HG03066 (cell line): ENCODE results near the gene FCER1A.

Source experiments
- ATAC-seq: cut with Tn5 transposase; IDR thresholded peaks from one replicate; pipeline ENCODE4 v1.9.1; 2021; ENCODE audit warnings: low read depth; ENCODE audit not compliant: unreplicated experiment

Gene FCER1A

DNA sequence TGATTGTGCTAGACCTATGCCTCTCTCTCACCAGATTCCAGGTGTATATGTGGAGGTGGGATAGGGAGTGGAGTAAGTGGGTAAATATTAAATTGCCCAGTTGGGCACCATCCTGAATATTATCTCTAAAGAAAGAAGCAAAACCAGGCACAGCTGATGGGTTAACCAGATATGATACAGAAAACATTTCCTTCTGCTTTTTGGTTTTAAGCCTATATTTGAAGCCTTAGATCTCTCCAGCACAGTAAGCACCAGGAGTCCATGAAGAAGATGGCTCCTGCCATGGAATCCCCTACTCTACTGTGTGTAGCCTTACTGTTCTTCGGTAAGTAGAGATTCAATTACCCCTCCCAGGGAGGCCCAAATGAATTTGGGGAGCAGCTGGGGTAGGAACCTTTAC, at the start of gene FCER1A:
Gene FCER1A (plus strand): TSS at position 242 of the 400 bp plus-strand sequence. CDS start 29 bp downstream, at position 271.
- ATAC-seq = no peak

DNA sequence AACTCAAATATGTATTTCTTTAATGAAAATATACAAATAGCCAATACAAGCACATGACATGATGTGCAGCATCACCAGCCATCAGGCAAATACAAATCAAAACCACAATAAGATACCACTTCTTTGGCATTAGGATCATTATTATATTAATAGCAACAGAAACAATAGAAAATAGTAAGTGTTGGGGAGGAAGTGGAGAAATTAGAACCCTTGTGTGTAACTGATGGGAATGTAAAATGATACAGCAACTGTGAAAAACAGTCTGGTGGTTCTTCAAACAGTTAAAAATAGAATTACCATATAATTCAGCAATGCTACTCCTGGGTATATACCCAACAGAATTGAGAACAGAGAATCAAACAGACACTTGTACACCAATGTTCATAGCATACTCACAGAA, 40.8 kb upstream of the FCER1A start:
- ATAC-seq = no peak

DNA sequence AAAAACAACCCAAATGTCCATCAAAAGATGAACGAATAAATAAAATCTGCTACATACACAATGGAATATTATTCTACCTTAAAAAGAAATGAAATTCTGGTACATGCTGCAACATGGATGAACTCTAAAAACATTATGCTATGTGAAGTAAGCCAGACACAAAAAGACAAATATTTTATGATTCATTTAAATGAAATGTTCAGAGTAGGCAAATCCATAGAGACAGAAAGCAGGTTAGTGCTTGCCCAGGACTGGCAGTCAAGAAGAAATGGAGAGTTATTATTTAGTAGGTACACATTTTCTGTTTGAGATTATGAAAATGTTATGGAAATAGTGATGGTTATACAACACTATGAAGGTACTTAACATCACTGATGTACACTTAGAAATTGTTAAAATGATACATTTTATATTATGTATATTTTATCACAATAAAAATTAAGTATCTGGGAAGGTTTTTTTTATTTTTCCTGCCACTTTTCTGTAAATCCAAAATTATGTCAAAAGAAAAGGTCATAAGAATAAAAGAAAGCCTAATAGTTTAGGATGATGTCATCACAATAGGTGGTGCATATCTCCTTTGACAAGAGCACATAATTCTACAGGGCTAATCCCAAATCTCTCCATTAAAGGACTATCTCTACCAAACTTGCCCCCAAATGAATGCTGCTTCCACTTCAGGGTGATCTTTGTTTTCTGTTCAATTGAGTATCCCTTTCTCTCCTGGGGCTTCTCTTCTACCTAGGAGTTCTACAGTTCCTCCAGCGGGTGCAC, 40.2 kb upstream of the FCER1A start:
- no peak for ATAC-seq

DNA sequence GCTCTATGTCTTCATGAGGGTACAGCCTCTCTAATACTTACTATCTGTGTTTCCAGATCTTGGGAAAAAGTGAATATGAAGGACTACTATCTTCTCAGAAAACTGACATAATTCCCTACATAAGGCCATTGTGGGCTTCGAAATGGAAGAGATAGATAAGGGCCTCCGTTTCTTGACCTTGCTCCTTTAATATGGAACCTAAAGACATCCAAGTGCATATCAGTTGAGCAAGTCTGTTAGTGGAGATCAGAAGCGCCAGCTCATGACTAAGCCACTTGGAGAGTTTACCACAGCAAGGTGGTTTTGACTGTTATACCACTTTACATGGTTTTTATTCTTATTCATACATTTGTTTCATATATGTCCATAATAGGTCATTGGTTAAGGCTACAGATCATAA, 35.3 kb upstream of the FCER1A start:
- ATAC-seq = no peak

DNA sequence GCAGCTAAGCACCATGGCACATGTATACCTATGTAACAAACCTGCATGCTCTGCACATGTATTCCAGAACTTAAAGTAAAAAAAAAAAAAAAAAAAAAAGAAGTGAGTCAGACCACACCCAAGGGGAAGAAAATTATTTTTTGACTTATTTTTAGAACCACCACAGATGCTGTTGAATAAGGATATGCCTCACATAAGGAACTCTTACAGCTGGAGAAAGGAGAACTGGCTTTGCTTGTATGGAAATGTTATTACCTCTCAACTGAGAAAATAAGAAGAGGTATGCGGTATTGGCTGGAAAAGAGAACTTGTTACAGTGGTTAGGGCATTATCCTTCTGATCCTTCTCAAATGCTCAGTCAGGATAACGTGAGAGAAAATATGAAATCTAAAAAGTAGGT, 27.5 kb upstream of the FCER1A start:
- ATAC-seq = no peak

DNA sequence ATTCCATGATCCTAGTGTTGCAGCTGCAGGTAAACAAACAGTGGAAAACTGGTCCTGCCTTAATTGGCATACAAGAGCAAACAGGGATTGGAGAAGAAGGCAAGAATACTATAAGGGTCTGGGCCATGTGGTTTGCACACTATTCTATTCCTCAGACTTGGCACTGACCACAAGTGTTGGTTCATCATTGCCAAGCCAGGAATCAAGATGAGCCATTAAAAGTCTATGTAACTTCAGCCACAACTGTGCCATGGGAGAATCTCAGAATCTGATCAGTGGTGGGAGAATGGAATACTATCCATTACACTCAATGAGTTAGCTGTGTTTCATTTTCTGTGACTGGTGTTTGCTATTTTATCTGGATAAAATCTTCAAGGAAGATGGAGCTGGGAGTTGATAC, 26.2 kb upstream of the FCER1A start:
- ATAC-seq = no peak

DNA sequence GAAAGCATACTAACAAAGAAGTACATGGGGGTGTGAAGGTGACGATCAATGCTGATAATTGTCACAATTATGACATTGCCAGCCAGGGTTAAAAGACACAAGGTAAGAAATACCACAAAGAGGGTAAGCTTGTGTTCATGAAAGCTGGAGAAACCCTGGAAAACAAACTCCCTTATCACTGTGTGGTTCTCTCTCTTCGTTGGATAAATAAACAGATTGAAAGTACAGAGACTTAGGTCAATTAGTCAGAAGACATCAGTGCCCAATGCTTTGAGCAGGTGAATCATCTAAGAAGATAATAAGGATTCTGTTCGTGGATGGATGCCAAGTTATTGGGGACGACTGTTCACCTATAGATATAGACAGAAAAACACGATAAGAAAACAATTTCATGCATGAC, 22.4 kb upstream of the FCER1A start:
- ATAC-seq = no peak

DNA sequence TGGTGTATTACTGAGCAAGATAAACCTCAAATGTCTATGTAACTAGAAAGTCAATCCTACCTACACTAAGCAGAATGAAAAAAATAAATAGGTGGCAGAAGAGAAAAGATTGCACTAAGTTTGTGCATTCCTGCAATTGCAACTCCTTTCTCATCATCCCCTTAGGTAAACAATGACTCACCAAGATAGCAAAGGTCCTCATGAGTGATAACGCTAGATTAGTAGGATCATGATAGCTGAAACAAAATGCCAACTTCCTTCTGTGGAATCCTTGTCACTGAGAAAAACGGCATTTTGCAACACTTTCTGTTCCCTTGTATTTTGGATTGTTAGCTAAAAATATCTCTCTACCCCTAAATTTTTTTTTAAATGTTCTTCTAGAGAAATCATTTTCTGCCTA, 20.0 kb upstream of the FCER1A start:
- ATAC-seq = no peak

DNA sequence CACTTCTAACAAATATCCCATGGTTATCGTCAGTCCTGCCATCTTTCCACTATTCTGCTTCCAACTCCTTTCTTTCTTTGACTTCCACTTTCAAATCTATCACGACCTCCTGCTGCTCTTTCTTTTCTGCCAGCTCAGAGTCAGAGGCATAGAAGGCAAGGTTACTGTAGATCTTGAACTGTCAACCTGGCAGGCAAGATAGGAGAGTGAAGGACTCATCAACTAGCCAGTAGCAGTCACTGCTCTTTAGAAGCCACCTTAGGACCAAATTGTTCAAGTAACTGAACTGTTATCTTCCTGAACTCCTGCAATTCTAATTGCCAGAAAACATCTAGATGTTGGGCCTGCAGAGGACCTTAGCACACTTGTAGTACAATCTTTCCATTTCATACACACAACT, 13.1 kb upstream of the FCER1A start:
- no peak for ATAC-seq

DNA sequence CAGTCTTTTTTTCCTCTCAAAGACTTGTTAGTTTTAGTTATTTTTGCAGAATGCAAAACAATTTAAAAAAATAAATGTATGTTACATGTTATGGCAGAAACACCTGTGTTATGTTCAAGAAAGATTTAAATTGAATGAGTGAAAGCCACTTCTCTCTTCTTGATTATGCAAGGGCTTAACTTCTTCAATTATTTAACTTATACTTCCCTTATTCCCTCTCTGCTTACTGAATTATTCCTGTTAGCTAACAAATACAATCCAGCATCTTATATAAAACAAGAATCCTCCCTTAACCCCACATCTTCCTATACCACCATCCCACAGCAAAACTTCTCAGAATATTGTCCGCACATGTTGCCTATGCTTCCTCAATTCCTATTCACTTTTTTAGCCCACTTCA, 10.7 kb upstream of the FCER1A start:
- no peak for ATAC-seq

DNA sequence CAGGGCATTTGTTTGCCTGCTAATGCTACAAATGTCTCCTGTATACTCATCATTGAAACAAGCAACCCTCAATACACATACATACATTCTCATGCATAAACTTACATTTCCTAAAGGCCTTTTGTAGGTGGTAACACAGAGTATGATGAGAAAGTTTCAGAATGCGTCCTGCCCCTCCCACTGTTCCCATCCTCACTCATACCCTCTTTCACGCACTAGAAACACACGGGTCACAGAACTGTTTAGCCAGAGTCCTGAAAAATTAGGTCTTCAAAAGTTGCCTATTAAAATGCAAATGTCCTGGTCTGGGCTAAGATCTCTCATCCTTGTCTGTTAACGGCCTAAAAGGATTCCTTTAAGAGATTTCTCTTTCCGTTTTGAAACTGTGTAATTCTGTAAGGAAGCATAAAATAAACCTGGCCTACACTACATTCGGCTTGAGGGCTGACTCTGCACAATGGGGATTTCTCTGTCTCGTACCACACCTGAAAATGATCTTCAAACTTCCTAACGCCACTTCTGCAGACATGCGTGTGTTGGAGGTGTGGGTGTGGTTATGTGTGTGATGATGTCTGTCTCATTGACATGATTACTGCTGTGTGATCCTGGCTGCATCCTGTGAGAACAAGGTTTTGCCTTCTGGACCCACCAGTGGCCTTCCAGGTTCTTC, 5.3 kb upstream of the FCER1A start:
- no peak for ATAC-seq

DNA sequence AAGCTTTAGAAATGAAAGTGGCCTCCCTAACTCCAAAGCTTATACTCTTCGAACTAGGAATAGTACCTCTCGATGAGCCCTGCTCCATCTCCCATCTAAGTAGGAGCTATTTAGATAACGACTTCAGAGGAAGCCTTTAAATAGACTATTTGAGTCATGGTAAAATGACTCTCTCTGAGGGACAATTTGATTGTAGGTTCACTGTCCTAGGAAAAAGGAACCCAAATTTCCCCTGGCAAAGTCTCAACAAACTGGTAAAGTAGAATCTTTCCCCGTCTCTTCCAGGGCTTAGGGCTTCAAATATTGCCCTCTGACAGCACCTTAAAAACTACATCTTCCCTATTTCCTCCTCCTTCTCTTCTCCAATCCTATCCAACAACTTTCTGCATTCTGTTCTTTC, 2.0 kb upstream of the FCER1A start:
- ATAC-seq = no peak

DNA sequence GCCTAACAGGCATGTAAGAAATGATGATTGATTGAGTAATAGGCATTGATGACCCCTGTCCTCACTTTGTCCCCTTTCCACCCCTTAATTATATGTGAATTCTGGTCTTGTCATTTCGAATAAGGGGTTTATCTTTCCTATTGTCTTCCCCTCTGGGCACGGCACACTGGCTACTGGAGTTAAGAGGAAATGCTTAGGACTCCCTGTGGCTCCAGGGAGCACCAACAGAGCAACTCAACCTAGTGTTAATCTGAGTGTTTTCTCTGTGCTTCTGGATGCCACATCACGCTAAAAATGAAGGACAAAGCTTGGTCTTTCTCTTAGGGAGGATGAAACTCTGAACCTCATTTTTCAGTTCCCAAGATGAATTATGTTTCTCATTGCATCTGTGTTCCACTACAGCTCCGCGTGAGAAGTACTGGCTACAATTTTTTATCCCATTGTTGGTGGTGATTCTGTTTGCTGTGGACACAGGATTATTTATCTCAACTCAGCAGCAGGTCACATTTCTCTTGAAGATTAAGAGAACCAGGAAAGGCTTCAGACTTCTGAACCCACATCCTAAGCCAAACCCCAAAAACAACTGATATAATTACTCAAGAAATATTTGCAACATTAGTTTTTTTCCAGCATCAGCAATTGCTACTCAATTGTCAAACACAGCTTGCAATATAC, 5.3 kb downstream of the FCER1A start:
- ATAC-seq = no peak

DNA sequence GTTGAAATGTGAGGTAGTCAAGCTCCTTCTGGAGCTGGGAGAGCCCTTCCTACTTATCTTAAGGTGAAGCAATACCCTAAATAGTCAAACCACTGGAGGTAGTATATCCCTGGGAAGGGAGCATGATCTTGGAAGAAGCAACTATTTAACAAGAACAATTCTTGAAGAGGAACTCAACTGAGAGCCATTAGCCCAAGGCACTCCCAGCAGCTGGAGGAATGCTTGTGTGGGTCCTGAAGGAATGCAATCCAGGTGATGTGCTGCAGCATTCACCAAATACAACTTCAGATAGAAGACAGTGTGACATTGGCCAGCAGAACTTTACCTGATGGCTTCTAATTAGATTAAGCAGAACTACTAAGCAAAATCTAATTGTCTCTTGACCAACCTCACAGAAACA, 9.5 kb downstream of the FCER1A start:
- ATAC-seq = no peak

DNA sequence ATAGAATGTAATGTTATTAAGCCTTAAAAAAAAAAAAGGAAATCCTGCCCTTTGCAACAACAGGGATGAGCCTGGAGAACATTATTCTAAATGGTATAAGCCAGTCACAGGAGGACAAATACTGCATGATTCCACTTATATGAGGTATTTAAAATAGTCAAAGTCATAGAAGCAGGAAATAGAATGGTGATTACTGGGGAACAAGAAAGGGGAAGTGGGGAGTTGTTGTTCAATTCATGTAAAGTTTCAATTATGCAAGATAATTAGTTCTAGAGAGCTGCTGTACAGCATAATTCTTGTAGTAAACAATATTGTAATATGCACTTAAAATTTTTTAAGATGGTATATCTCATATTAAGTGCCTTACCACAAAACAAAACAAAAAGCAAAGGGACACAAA, 13.2 kb downstream of the FCER1A start:
- no peak for ATAC-seq

DNA sequence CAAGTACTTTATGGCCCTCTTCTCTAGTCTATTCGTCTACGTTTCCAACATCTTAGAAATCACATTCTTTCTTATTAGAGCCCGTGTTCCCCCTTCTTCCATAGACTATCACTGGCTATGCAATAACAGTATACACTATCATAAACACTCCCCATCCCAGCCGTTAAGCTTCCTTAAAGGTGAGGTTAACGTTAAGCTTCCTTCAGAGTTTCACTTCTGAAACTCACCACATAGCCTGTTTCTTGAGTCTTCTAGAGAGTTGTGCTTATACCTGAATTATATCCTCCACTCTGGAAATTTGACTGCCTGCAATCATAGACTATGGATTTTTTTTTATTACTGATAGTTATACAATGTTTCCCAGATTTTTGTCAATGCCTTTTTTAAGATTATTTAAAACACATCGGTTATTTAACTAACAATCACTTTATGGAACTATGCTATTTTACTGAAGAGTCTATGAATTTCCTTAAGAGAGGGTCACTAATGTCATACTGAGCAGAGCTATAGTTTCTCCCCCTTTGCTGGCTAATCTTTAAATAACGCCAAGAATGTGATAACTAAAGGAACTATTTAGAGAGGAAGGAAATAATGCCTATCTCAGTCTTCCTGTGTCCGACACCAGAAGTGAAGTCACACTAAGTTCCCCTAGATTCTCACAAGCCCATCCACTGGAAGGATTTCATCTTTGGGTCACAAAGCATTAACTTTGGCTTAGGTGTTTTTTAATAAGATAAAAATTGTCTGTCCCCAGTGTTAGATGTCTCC, 16.8 kb downstream of the FCER1A start:
- no peak for ATAC-seq

DNA sequence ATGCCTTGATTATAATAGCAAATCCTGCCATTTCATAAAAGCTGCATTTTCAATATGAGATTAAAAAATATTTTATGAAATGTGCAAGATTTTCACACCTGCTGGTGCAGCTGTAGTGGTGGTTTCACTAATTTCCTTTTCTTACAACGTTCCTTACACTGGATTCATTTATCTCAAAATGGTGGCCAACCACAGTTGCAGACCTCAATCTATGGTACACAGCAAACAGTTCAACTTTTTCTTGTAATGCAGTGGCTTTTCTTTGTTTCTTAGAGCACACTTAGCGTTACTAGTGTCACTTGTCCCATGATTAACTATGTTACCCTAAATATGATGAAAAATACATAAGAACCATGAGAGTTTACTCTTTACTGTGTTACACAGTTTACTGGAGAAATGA, 32.7 kb downstream of the FCER1A start:
- no peak for ATAC-seq

DNA sequence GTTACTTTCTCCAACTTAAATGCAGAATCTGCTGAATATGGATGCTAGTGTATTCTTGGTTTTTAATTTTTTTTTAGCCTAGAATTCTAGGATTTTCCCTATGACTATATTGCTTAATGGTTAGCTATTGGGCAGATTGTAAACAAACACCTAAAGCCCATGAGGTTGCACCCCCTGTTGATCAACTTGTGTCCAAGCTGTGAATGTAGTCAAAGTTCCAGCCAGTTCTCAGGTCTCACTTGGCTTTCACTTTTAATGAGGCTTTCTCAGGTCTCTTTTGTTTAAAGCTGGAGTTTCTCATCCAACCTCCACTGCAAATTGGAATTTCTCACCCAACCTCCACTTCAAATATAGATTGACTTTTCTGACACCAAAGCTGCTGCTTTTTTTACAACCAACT, 35.9 kb downstream of the FCER1A start:
- ATAC-seq = no peak

DNA sequence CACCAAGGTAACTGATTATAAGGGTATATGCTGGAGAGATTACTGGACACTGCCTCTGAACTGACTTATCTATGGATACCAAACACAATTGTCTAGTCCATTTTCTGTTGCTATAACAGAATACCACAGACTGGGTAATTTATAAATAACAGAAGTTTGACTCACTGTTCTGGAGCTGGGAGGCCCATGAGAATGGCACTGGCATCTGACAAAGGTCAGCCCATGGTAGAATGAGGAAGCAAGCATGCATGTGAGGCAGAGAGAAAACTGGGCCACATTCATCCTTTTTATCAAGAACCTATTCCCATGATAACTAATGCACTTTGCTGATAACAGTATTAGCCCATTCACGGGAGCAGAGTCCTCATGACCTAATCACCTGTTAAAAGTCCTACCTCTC, 37.4 kb downstream of the FCER1A start:
- ATAC-seq = no peak

DNA sequence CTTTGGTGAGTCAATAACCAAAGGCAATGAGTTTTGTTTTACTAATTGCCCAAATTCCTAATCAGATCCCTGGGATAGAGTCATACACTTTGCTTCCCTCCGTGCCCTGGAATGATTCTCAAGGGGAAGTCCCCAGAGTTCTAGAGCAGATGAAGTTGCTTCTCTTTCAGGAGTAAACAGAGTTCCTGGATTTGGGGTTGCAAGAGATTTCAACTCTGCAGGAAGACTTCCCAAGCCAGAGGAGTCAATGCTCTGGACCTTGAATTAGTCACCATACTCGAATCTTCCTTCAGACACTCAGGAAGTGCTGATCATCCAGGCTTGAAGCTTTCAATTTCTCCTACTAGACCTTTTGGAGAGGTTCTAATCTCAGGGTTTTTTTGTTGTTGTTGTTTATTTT, 39.6 kb downstream of the FCER1A start:
- ATAC-seq = no peak

DNA sequence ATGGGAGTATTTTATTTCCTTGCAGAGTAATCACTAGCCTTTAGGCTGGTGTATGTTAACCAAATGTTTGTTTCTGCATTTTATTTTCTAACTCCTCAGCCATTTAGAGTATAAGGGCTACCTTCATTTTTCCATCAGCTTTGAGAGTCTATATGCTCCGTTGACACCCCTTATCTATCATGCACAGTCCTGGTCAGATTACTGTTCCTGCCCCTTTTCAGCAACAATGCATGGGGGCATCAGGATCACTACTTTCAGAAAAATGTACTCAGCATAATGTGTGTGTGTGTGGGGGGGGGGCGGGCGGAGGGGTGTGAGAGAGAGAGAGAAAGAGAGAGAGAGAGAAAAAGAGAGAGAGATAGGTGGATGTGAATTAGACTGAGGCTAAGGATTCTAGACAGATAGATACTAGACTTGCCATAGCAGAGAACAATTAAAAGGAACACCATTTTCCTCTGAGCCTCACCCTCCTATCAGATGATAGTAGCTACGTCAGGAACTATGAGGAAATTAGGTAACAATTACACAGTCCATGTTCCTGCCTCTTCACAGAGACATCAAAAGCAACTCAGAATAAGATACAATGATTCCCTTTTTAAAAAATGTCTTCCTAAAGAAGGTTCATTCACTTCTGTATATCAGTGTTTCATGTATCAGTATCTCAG, 40.8 kb downstream of the FCER1A start:
- ATAC-seq = no peak
